Lower lobe of right lung (tissue), 2 donors: ENCODE results near the gene KMT2B. TPM values are rescaled to one million over a fixed set of nuclear protein-coding genes. Genes with fewer than 3 reads are reported as not detected.

Experiments used
- ATAC-seq, 2 donors: fragments of 200-7000 bp; cut with Tn5 transposase; one replicate each; pipeline ENCODE4 v1.9.1; 2020 to 2022; ENCODE audit warnings: mild to moderate bottlenecking in 2 of 2, moderate library complexity in 2 of 2
- DNase-seq: peaks from one replicate; pipeline ENCODE4 v3.0.0-alpha.2; 2020
- H3K27ac ChIP-seq: fragments of 200-600 bp; one replicate; pipeline ENCODE4 v1.8.0; 2022
- H3K27me3 ChIP-seq: fragments of 200-600 bp; one replicate; pipeline ENCODE4 v1.8.0; 2022; ENCODE audit warnings: low read depth
- H3K36me3 ChIP-seq: fragments of 200-600 bp; one replicate; pipeline ENCODE4 v1.8.0; 2022; ENCODE audit warnings: mild to moderate bottlenecking
- H3K4me1 ChIP-seq: fragments of 200-600 bp; one replicate; pipeline ENCODE4 v1.8.0; 2022
- H3K4me3 ChIP-seq: fragments of 200-600 bp; one replicate; pipeline ENCODE4 v1.8.0; 2022; ENCODE audit warnings: mild to moderate bottlenecking
- H3K9me3 ChIP-seq: fragments of 200-600 bp; one replicate; pipeline ENCODE4 v1.8.0; 2022
- CTCF ChIP-seq: fragments of 200-600 bp; IDR thresholded peaks from one replicate; pipeline ENCODE4 v1.8.0; 2022; ENCODE audit warnings: antibody characterized with exemption, mild to moderate bottlenecking
- intact Hi-C: fragments of 100-400 bp; cut with DNase I; formaldehyde crosslinking; loops from one replicate; pipeline ENCODE4 v1.11.0; 2022
- total RNA-seq: library from RNA; stranded (reverse); fragmentation: NEBNext Ultra II Directional; extraction: Animal tissue kit (Norgen Biotek cat#: 25700); gene quantifications from one replicate; pipeline ENCODE4 v1.2.1, GENCODE V29; 2021
- donor health status: DM: no; HTN: yes; CAD: no; lungs with severe emphysema.

The KMT2B gene
- total RNA-seq, 1 donor from 2014 or later: 37.2 TPM

GRCh38 chr19:35734273-35734672 lies 16.5 kb downstream of the KMT2B start:
- H3K27me3 ChIP-seq: no peaks in the 10 kb centered on the region
- TF ChIP-seq CTCF: no peak
- no peak overlapping the region for H3K27ac ChIP-seq
- ATAC-seq (no peak), DNase-seq (no peak)
- intact Hi-C loops: no loop called here
- no peaks in the 10 kb centered on the region for H3K9me3 ChIP-seq
- no peak overlapping the region for H3K4me3 ChIP-seq
- peaks cover 2% of the 10 kb centered on the region for H3K4me1 ChIP-seq
- peaks cover 100% of the 10 kb centered on the region for H3K36me3 ChIP-seq

GRCh38 chr19:35734889-35735288 lies 17.1 kb downstream of the KMT2B start:
- H3K36me3 ChIP-seq: peaks cover 96% of the 10 kb centered on the region

GRCh38 chr19:35736913-35737886 lies 19.4 kb downstream of the KMT2B start:
- H3K27ac ChIP-seq: no peak overlapping the region
- H3K27me3 ChIP-seq: no peaks in the 10 kb centered on the region
- peaks cover 73% of the 10 kb centered on the region for H3K36me3 ChIP-seq
- no peak for TF ChIP-seq CTCF
- ATAC-seq: no peak
- H3K4me1 ChIP-seq: peaks cover 25% of the 10 kb centered on the region
- no peak for DNase-seq
- no peak overlapping the region for H3K4me3 ChIP-seq
- intact Hi-C loops: no loop called here
- H3K9me3 ChIP-seq: no peaks in the 10 kb centered on the region

More at GRCh38 chr19:35734889-35735288, 17.1 kb downstream of the KMT2B start:
- H3K4me3 ChIP-seq: no peak overlapping the region
- TF ChIP-seq CTCF: no peak
- peaks cover 8% of the 10 kb centered on the region for H3K4me1 ChIP-seq
- ATAC-seq: no peak
- intact Hi-C loops: no loop called here
- no peaks in the 10 kb centered on the region for H3K27me3 ChIP-seq
- no peak overlapping the region for H3K27ac ChIP-seq
- no peak for DNase-seq
- no peaks in the 10 kb centered on the region for H3K9me3 ChIP-seq

GRCh38 chr19:35738021-35738886 lies 20.5 kb downstream of the KMT2B start:
- Histone ChIP-seq H3K27me3 (no peaks in the 10 kb centered on the region), H3K36me3 (peaks cover 63% of the 10 kb centered on the region), H3K4me3 (no peak overlapping the region), H3K4me1 (peaks cover 32% of the 10 kb centered on the region), H3K9me3 (no peaks in the 10 kb centered on the region), H3K27ac (no peak overlapping the region)
- DNase-seq: no peak
- intact Hi-C loops: no loop called here
- ATAC-seq: no peak
- no peak for TF ChIP-seq CTCF

- H3K9me3 ChIP-seq: no peaks in the 10 kb centered on the region
- TF ChIP-seq CTCF: no peak
- intact Hi-C loops: no loop called here
- DNase-seq: no peak
- peaks cover 33% of the 10 kb centered on the region for H3K4me1 ChIP-seq
- peaks cover 57% of the 10 kb centered on the region for H3K36me3 ChIP-seq
- ATAC-seq: no peak
- H3K4me3 ChIP-seq: no peak overlapping the region
- no peak overlapping the region for H3K27ac ChIP-seq
- no peaks in the 10 kb centered on the region for H3K27me3 ChIP-seq
Observed at GRCh38 chr19:35738887-35739229, 21.1 kb downstream of the KMT2B start.
